ENCODE measurements around the gene CEP112.

Gene CEP112

DNA sequence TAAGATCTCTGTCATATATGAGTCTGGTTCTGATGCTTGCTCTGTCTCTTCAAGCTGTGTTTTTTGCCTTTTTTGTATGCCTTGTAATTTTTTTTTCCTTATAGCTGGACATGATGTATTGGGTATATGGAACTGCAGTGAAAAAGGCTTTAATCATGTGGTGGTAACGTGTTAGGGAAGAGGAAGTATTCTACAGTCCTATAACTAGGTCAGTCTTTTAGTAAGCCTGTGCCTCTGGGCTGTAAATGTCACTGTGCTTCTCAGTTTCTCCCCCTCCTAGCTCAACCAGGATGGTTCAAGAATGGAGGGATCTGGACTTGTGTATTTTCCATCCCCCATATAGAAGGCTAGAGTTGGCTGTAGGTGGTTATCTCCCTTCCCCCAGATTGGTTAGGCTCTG lies 428.1 kb downstream of the CEP112 start:
- TF ChIP-seq, protein P1, sequence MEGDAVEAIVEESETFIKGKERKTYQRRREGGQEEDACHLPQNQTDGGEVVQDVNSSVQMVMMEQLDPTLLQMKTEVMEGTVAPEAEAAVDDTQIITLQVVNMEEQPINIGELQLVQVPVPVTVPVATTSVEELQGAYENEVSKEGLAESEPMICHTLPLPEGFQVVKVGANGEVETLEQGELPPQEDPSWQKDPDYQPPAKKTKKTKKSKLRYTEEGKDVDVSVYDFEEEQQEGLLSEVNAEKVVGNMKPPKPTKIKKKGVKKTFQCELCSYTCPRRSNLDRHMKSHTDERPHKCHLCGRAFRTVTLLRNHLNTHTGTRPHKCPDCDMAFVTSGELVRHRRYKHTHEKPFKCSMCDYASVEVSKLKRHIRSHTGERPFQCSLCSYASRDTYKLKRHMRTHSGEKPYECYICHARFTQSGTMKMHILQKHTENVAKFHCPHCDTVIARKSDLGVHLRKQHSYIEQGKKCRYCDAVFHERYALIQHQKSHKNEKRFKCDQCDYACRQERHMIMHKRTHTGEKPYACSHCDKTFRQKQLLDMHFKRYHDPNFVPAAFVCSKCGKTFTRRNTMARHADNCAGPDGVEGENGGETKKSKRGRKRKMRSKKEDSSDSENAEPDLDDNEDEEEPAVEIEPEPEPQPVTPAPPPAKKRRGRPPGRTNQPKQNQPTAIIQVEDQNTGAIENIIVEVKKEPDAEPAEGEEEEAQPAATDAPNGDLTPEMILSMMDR (IDR thresholded peaks at IDR 0.05; ENCODE audit: insufficient read depth, low read length, missing control alignments): no peak
- no peak overlapping the region for H3K4me3 ChIP-seq (ENCODE audit: low read depth, low read length)
- DNase-seq (ENCODE audit: low read depth, low spot score): no peak
- ChIA-PET CTCF (no interaction called here), POLR2A (no interaction called here)

DNA sequence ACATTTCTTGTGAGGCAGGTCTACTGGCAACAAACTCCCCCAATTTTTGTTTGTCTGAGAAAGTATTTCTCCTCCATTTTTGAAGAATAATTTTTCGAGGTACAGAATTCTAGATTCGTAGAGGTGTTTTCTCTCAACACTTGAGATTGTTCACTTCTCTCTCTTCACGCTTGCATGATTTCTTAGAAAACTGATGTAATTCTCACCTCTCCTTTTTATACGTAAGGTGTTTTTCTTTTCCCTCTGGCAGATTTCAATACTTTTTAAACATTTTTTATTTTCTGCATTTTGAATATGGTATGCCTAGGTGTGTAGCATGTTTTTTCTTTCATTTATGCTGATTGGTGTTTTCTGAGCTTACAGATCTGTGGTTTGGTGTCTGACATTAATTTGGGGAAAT lies 429.0 kb downstream of the CEP112 start:
- DNase-seq (ENCODE audit: low read depth, low spot score): no peak
- TF ChIP-seq, protein P1 (IDR thresholded peaks at IDR 0.05; ENCODE audit: insufficient read depth, low read length, missing control alignments): no peak
- ChIA-PET CTCF (no interaction called here), POLR2A (no interaction called here)
- no peak overlapping the region for H3K4me3 ChIP-seq (ENCODE audit: low read depth, low read length)

DNA sequence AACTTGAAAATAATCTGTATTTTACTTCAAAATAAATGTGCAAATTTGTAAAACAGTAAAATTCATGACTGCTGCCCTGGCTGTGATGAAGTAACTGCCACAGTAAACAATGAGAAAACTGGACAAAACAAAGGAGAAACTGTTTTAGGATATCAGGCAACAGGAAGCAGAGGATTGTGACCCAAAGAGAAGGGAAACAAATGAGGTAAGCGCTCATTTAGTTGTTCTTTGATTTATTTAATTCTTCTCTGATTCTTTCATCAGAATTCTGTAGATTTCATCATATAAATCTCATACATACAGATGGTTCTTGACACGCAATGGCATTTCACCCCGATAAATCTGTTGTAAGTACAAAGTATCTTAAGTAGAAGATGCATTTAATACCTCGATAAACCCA lies 432.4 kb downstream of the CEP112 start:
- ChIA-PET CTCF (no interaction called here), POLR2A (no interaction called here)

DNA sequence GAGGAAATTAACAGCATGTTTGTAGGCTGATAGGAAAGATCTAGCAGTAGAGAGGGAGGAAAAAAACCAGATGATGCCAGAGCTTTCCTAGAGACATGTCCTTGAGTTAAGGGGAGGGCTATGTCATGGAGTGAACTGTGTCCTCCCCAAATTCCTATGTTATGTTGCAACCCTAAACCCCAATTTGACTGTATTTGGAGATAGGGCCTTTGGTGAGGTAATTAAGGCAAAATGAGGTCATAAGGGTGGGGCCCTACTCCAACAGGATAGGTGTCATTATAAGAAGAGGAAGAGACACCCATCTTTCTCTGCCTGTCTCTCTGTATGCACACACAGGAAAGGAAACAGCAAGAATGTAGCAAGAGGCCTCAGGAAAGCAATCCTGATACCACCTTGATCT lies 435.2 kb downstream of the CEP112 start:
- ChIA-PET POLR2A (no interaction called here), CTCF (interaction anchor here (1.4 to 1.5 kb wide), 2 partner anchors 23 to 41 kb away, joined by 3 read pairs; no protein-coding TSS in a partner anchor)
- DNase-seq (ENCODE audit: low read depth, low spot score): no peak
- TF ChIP-seq, protein P1 (IDR thresholded peaks at IDR 0.05; ENCODE audit: insufficient read depth, low read length, missing control alignments): no peak
- H3K4me3 ChIP-seq (ENCODE audit: low read depth, low read length): no peak overlapping the region

More for the DNA sequence above, 432.4 kb downstream of the CEP112 start:
- DNase-seq (ENCODE audit: low read depth, low spot score): no peak
- H3K4me3 ChIP-seq (ENCODE audit: low read depth, low read length): no peak overlapping the region
- TF ChIP-seq, protein P1 (IDR thresholded peaks at IDR 0.05; ENCODE audit: insufficient read depth, low read length, missing control alignments): no peak

DNA sequence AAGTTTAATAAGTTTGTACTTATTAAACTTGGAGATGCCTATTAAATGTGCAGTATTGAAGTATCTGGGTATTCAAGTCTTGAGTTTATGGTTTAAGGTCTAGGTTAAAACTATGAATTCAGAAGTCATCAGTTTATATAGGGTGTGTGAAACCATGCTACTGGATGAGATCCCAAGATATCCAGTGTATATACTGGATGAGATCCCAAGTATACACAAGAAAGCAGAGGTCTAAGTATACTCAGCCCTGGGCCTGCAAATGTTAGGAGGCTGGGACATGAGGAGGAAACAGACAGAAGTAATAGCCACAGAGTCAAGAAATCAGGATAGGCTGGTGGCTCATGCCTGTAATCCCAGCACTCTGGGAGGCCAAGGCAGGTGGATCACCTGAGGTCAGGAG lies 436.1 kb downstream of the CEP112 start:
- no peak overlapping the region for H3K4me3 ChIP-seq (ENCODE audit: low read depth, low read length)
- ChIA-PET POLR2A (no interaction called here), CTCF (interaction anchor here (1.4 kb wide), 1 partner anchor 41 kb away, joined by 3 read pairs; no protein-coding TSS in a partner anchor)
- DNase-seq (ENCODE audit: low read depth, low spot score): no peak
- TF ChIP-seq, protein P1 (IDR thresholded peaks at IDR 0.05; ENCODE audit: insufficient read depth, low read length, missing control alignments): no peak

DNA sequence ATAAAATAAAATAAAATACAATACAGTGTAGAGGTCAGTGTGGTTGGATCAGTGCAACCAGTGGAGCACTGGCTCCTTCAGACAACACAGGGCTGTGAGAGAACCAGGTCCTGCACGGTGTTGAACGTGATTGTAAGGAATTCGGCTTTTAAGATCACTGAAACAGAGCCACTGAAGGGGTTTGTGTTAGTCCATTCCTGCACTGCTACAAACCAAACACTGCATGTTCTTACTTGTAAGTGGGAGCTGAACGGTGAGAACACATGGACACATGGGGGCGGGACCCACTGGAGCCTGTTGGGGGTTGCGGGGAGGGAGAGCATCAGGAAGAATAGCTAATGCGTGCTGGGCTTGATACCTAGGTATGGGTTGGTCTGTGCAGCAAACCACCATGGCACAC lies 437.3 kb downstream of the CEP112 start:
- TF ChIP-seq, protein P1 (IDR thresholded peaks at IDR 0.05; ENCODE audit: insufficient read depth, low read length, missing control alignments): no peak
- no peak overlapping the region for H3K4me3 ChIP-seq (ENCODE audit: low read depth, low read length)
- CTCF ChIA-PET: no interaction called here
- POLR2A ChIA-PET: no interaction called here
- DNase-seq (ENCODE audit: low read depth, low spot score): no peak
